Myometrial cell (primary cell): ENCODE measurements around the gene KCNAB3. TPM values are rescaled to one million over a fixed set of nuclear protein-coding genes. Genes with fewer than 3 reads are reported as not detected.

Source experiments
- total RNA-seq: library from RNA; depleted of rRNA; stranded (reverse); fragments of >200 nt; gene quantifications from 2 replicates; pipeline ENCODE4 v1.2.3, GENCODE V29; 2015

KCNAB3 gene
- total RNA-seq, result 0.58 and 1.2 TPM in 2 replicates

DNA sequence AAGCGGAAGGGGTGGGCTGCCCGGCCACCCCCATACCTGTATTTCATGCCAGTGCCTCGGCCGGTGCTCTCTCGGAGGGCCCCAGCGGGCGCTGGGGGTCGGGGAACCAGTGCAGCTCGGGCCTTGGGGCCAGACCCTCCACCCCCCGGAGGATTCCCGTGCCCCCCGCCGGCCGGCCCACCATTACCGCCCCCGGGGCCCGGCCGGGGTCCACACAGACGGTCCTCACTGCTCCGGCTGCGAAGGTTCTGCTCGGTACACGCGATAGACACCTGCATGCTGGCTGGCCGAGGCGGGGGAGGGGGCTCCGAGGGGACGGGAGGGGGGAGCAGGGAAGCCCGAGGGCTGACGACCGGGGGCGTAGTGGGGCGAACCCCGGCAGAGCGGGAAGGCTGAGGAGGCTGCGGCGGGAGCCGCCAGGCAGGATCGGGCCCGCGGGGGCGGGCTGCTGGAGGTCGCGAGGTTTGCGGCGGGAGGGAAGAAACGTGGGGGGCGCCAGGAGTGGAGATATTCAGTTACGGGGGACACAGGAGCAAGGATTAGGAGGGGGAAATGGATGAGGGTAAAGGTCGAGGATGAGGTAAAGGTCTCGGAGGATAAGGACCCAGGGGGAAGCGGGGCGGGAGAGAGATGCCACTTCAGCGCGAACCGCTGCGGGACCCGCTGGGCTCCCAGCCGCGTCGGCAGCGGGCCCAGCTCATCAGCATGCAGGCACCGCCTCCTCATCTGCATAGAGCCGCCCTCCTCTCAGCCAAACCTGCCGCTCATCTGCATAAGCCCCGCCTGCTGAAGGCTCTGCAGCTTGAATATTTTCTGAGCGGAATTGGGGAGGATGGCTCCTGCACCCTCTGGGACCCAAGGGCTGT lies at the start of gene KCNAB3:
Gene KCNAB3 (minus strand): TSS at position 699 of the 866 bp plus-strand sequence. CDS start 421 bp downstream, at position 278.

DNA sequence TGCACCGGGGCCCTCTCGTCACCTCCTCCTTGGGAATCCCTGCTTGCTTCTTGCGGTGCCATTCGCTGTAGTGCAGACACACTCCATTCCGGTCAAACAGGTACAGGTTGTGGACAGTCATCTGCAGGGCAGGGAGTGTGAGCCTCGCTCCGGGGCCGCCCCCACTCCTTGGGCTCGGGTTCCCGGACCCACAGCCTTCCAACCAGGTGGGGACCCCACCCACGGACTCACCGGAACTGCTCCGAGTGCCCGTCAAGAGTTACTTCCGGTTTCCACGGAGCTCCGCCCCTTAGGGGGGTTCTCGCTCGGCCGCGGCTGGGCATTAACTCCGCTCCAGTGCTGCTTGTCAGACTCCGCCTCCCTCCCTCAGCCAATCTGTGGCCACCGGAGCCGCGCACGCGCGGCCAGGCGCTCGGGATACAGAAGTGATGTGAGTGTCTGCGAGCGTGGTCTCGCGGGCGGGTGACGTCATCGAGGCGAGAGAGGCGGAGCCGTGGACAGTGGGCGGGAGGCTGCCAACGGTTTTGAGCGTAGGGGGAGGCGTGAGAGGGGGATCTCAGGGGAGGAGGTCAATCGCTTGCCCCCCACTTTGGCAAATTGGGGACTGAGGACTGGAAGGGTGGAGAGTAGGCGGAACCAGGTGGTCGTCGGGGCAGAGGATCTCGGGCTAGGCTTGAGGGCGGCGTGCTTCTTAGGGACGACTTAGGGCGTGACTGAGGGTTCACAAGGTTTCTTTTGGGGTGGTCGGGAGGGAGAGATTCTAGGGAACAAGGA lies 2.2 kb upstream of the KCNAB3 start, which contains the start of the genes CNTROB and TRAPPC1:
Gene CNTROB (plus strand): TSS at position 498 of the 774 bp plus-strand sequence. CDS start 874 bp downstream, outside the sequence.
Gene TRAPPC1 (minus strand): TSS at position 238 of the 774 bp plus-strand sequence. CDS start 117 bp downstream, at position 121.

DNA sequence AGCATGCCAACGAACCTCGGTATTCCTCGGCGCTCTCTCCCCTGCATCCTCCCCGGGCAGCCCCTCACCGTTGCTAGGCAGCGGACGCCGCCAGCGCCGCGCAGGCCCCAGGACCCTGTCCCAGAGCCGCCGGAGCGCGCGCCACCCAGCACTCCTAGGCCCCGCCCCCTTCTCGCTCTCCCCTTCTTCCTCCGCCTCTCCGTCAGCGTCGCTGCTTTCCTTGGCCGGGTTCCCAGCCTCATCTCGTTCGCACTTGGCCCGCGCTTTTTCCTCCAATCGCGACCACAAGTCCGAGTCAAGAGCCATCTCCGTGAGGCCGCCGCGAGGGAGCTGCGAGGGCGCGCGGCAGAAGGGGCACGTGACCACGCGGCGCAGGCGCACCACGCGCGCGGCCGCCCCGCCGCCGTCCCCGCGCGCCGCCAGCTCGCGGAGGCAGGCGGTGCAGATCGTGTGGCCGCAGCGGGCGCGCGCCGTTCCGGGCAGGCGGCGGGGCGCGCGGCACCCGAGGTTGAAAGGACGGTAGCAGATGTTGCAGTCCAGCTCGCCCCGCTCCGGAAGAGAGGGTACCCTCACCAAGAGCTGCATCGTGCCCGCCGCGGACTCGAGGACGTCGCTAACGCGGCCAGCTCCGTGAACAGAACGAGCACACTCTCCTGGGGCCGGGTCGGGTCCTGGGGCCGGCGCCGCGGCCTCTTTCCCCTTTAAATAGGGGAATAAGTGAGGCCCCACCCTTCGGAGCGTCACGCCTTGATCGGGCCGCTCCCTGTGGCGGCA lies 13.9 kb downstream of the KCNAB3 start, which contains the start of gene RNF227:
Gene RNF227 (minus strand): TSS at position 679 of the 774 bp plus-strand sequence. CDS start 94 bp downstream, at position 585.

DNA sequence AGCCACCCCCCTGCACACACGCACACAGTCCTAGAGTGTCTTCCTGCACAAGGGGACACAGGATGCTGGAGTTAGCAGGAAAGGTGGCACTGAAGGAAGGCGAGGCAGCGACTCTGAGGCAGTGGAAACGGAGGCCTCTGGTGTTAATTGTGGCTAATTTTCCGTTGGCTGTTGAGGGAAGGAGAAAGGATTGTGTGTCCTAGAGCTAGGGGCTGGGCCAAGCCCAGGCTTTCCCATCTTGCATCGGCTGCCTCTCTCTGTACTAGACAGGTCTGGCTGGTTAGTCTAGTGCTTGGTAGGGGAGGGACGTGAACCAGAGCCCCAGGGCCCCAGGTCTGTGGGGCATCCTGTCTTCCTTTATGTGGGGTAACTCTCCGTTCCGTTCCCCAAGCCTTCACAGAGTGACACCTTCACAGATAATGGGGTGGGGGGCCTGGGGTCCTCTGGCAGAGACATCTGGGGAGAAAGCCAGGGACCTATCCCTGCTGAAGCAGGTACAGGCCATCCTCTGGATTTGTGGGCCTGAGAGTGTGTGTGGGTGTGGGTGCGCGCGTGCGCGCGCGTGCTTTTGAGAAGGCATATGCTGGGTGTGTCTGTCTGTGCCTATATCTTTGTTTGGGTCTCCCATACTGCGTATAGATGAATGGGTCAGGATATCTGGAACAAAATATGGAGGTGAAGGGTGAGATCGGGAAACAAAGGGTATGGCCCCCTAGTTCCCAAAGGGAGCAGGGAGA lies 41.3 kb downstream of the KCNAB3 start, which contains the start of gene CHD3:
Gene CHD3 (plus strand): TSS at position 606 of the 737 bp plus-strand sequence. CDS start 212 bp downstream, outside the sequence.

Other genes starting within 250 kb of the KCNAB3 start
- 33.0 and 41.8 TPM in 2 replicates for gene TP53, start 242.4 kb downstream of the KCNAB3 start, total RNA-seq
- gene WRAP53, start 241.4 kb downstream of the KCNAB3 start, total RNA-seq, result 16.7 and 18.8 TPM in 2 replicates
- 0.18 TPM in 1 of 2 replicates, not detected in the other for gene EFNB3, start 224.7 kb downstream of the KCNAB3 start, total RNA-seq
- 0.18 and 0.29 TPM in 2 replicates for gene DNAH2, start 212.1 kb downstream of the KCNAB3 start, total RNA-seq
- 0.86 and 0.89 TPM in 2 replicates for gene KDM6B, start 95.6 kb downstream of the KCNAB3 start, total RNA-seq
- 0.18 TPM in 1 of 2 replicates, not detected in the other for gene TMEM88, start 74.8 kb downstream of the KCNAB3 start, total RNA-seq
- 118 and 152 TPM in 2 replicates for gene NAA38, start 72.3 kb downstream of the KCNAB3 start, total RNA-seq
- gene CYB5D1, start 71.9 kb downstream of the KCNAB3 start, total RNA-seq, result 4.3 and 11.3 TPM in 2 replicates
- gene CHD3, start 41.1 kb downstream of the KCNAB3 start, total RNA-seq, result 76.4 and 84.2 TPM in 2 replicates
- gene RNF227, start 13.6 kb downstream of the KCNAB3 start, total RNA-seq, result 3.5 and 29.2 TPM in 2 replicates
- gene TRAPPC1, start 2.1 kb upstream of the KCNAB3 start, total RNA-seq, result 68.6 and 81.5 TPM in 2 replicates
- 30.3 and 35.7 TPM in 2 replicates for gene CNTROB, start 2.4 kb upstream of the KCNAB3 start, total RNA-seq
- gene GUCY2D, start 72.8 kb upstream of the KCNAB3 start, total RNA-seq, result 0.89 and 1.4 TPM in 2 replicates
- gene ALOX15B, start 109.2 kb upstream of the KCNAB3 start, total RNA-seq, result 0.18 and 0.29 TPM in 2 replicates
- gene ALOX12B, start 157.9 kb upstream of the KCNAB3 start, total RNA-seq, result not detected in 2 replicates
- gene ALOXE3, start 188.7 kb upstream of the KCNAB3 start, total RNA-seq, result 0.29 TPM in 1 of 2 replicates, not detected in the other
- gene HES7, start 194.2 kb upstream of the KCNAB3 start, total RNA-seq, result 2.0 TPM in 1 of 2 replicates, not detected in the other
- gene PER1, start 222.5 kb upstream of the KCNAB3 start, total RNA-seq, result 30.0 and 52.5 TPM in 2 replicates
- 4.0 and 6.2 TPM in 2 replicates for gene VAMP2, start 233.1 kb upstream of the KCNAB3 start, total RNA-seq
- 45.3 and 62.9 TPM in 2 replicates for gene TMEM107, start 246.5 kb upstream of the KCNAB3 start, total RNA-seq